ENCODE results near the gene ZBP1. TPM values are rescaled to one million over a fixed set of nuclear protein-coding genes. Genes with fewer than 3 reads are reported as not detected.

Gene ZBP1
- polyA plus RNA-seq, 1 of the 3 experiments (the other 2 are of a cell fraction) = not detected

DNA sequence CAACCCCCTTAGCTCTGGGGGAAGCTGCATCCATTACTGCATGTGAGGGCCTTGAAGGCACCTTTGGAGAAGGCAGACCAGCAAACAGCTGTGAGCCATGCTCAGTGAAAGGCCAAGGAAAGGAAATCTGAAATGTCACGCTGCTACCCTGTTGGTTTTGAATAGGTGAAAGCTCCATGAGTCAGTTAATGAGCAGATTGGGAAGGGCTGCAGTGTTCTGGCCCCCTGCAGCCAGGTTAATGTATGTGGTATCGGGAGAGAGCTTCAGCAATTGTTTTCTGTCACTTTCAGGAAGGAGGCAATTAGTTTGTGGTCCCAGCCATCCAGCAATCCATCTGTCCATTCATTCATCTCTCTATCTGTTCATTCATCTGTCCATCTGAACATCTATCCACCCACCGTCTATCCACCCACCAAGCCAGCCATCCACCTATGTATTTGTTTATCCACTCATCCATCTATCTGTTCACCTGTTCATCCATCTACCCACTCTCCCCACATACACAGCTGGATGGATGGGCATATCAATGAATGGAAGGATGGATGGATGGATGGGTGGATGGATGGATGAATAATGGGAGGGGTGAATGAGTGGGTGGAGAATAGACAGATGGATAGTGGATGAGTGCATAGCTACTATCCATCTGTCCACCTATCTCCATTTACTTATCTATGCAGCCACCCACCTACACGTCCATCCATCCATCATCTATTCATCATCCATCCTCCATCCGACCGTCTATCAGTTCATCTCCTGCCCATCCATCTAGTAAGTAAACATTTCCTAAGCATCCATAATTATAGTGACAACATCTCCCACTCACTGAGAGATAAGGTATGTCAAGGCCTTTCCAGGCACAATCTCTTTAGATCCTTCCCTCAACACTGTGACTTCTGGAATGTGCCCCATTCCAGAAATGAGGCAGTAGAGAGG, 43.3 kb downstream of the ZBP1 start:
- no peaks in the 10 kb centered on the region for H3K9me2 ChIP-seq
- ChIA-PET CTCF (interaction anchor here (0.8 to 2.0 kb wide), 6 partner anchors 10 to 633 kb away, joined by 3 to 6 read pairs (median 4); no protein-coding TSS in a partner anchor), POLR2A (no interaction called here)
- no peak overlapping the region for H3K4me3 ChIP-seq (ENCODE audit: low read depth in 2 of 2, low read length in 1 of 2)
- no peak for DNase-seq
- peaks cover 9% of the 10 kb centered on the region; the same call in 1 of the 2 replicates for H3K27me3 ChIP-seq (ENCODE audit: insufficient read depth)
- no peaks in the 10 kb centered on the region for H3K4me1 ChIP-seq (ENCODE audit: control insufficient read depth in 1 of 2, insufficient read depth in 2 of 2, low read depth in 1 of 2, low read length in 1 of 2)
- no peaks in the 10 kb centered on the region for H3F3A ChIP-seq (replicated peaks; ENCODE audit: insufficient read depth)
- no peaks in the 10 kb centered on the region for H3K9me3 ChIP-seq
- no peaks in the 10 kb centered on the region for H4K20me1 ChIP-seq (ENCODE audit: insufficient read depth)
- TF ChIP-seq CHD2 (IDR thresholded peaks at IDR 0.05; ENCODE audit: low read length, partially characterized antibody) (no peak), RFX5 (IDR thresholded peaks at IDR 0.05; ENCODE audit: low read length) (no peak)
- H3K79me2 ChIP-seq (ENCODE audit: insufficient read depth) = no peaks in the 10 kb centered on the region
- no peak overlapping the region for H2AFZ ChIP-seq (ENCODE audit: low read depth)
- H3K36me3 ChIP-seq (replicated peaks in 1 of 2; ENCODE audit: control insufficient read depth in 1 of 2, insufficient read depth in 2 of 2, low read length in 1 of 2) = no peaks in the 10 kb centered on the region
- H3K27ac ChIP-seq (ENCODE audit: low read depth in 2 of 2, low read length in 1 of 2) = no peak overlapping the region
- no peak overlapping the region for H3K4me2 ChIP-seq
- H3K9ac ChIP-seq = no peak overlapping the region
- WGBS (ENCODE audit: low lambda C conversion rate) = 23% methylated on average over 6 of the region's 6 CpGs

GRCh38 chr20:57576002-57576401, 44.2 kb downstream of the ZBP1 start:
- H3K9ac ChIP-seq = no peak overlapping the region
- H3K36me3 ChIP-seq (replicated peaks in 1 of 2; ENCODE audit: control insufficient read depth in 1 of 2, insufficient read depth in 2 of 2, low read length in 1 of 2) = no peaks in the 10 kb centered on the region
- ChIA-PET POLR2A (no interaction called here), CTCF (interaction anchor here (1.6 to 2.0 kb wide), 3 partner anchors 11 to 634 kb away, joined by 3 to 5 read pairs (median 5); no protein-coding TSS in a partner anchor)
- no peak for TF ChIP-seq EP300 (IDR thresholded peaks at IDR 0.05; ENCODE audit: borderline replicate concordance in 1 of 2, low read depth in 1 of 2, low read length in 1 of 2)
- H3F3A ChIP-seq (replicated peaks; ENCODE audit: insufficient read depth) = no peaks in the 10 kb centered on the region
- H4K20me1 ChIP-seq (ENCODE audit: insufficient read depth) = no peaks in the 10 kb centered on the region
- H3K27me3 ChIP-seq (ENCODE audit: insufficient read depth) = peaks cover 9% of the 10 kb centered on the region; the same call in 1 of the 2 replicates
- no peaks in the 10 kb centered on the region for H3K9me3 ChIP-seq
- H3K27ac ChIP-seq (ENCODE audit: low read depth in 2 of 2, low read length in 1 of 2) = no peak overlapping the region
- H3K4me1 ChIP-seq (ENCODE audit: control insufficient read depth in 1 of 2, insufficient read depth in 2 of 2, low read depth in 1 of 2, low read length in 1 of 2) = no peaks in the 10 kb centered on the region
- no peak overlapping the region for H3K4me2 ChIP-seq
- H2AFZ ChIP-seq (ENCODE audit: low read depth) = no peak overlapping the region
- WGBS (ENCODE audit: low lambda C conversion rate) = 17% methylated on average over 2 of the region's 2 CpGs
- DNase-seq = no peak
- no peaks in the 10 kb centered on the region for H3K79me2 ChIP-seq (ENCODE audit: insufficient read depth)
- H3K4me3 ChIP-seq (ENCODE audit: low read depth in 2 of 2, low read length in 1 of 2) = no peak overlapping the region
- H3K9me2 ChIP-seq = no peaks in the 10 kb centered on the region

- Histone ChIP-seq H2AFZ (ENCODE audit: low read depth) (no peak overlapping the region), H3K4me1 (ENCODE audit: control insufficient read depth in 1 of 2, insufficient read depth in 2 of 2, low read depth in 1 of 2, low read length in 1 of 2) (no peaks in the 10 kb centered on the region), H3F3A (replicated peaks; ENCODE audit: insufficient read depth) (no peaks in the 10 kb centered on the region), H3K9me2 (no peaks in the 10 kb centered on the region), H3K36me3 (replicated peaks in 1 of 2; ENCODE audit: control insufficient read depth in 1 of 2, insufficient read depth in 2 of 2, low read length in 1 of 2) (no peaks in the 10 kb centered on the region), H4K20me1 (ENCODE audit: insufficient read depth) (no peaks in the 10 kb centered on the region), H3K27me3 (ENCODE audit: insufficient read depth) (peaks cover 16% of the 10 kb centered on the region), H3K9me3 (no peaks in the 10 kb centered on the region), H3K9ac (no peak overlapping the region), H3K4me2 (no peak overlapping the region), H3K4me3 (ENCODE audit: low read depth in 2 of 2, low read length in 1 of 2) (no peak overlapping the region), H3K79me2 (ENCODE audit: insufficient read depth) (no peaks in the 10 kb centered on the region), H3K27ac (ENCODE audit: low read depth in 2 of 2, low read length in 1 of 2) (no peak overlapping the region)
- no peak for DNase-seq
- ChIA-PET POLR2A (no interaction called here), CTCF (interaction anchor here (0.8 to 1.6 kb wide), 3 partner anchors 12 to 193 kb away, joined by 3 to 6 read pairs (median 3); no protein-coding TSS in a partner anchor)
- TF ChIP-seq NRF1 (IDR thresholded peaks at IDR 0.05; ENCODE audit: low read depth, low read length) (no peak), ELF1 (IDR thresholded peaks at IDR 0.05) (no peak), FOSL2 (IDR thresholded peaks at IDR 0.05; ENCODE audit: borderline replicate concordance, low read depth) (no peak), MEF2A (IDR thresholded peaks at IDR 0.05; ENCODE audit: borderline replicate concordance, low read depth) (no peak), JUND (IDR thresholded peaks at IDR 0.05) (no peak), TEAD4 (IDR thresholded peaks at IDR 0.05; ENCODE audit: borderline replicate concordance, insufficient read depth) (no peak), GABPA (IDR thresholded peaks at IDR 0.05; ENCODE audit: low read depth) (no peak), POLR2AphosphoS5 (IDR thresholded peaks at IDR 0.05; ENCODE audit: low read depth, low read length) (no peak), TCF12 (IDR thresholded peaks at IDR 0.05) (no peak), FOXM1 (IDR thresholded peaks at IDR 0.05; ENCODE audit: low read depth) (no peak), MXI1 (IDR thresholded peaks at IDR 0.05; ENCODE audit: low read depth, low read length) (no peak), RXRA (IDR thresholded peaks at IDR 0.05; ENCODE audit: borderline replicate concordance, low read depth) (no peak), CHD2 (IDR thresholded peaks at IDR 0.05; ENCODE audit: low read length, partially characterized antibody) (no peak), RCOR1 (IDR thresholded peaks at IDR 0.05; ENCODE audit: low read length) (no peak)
- TF ChIP-seq, protein P1, sequence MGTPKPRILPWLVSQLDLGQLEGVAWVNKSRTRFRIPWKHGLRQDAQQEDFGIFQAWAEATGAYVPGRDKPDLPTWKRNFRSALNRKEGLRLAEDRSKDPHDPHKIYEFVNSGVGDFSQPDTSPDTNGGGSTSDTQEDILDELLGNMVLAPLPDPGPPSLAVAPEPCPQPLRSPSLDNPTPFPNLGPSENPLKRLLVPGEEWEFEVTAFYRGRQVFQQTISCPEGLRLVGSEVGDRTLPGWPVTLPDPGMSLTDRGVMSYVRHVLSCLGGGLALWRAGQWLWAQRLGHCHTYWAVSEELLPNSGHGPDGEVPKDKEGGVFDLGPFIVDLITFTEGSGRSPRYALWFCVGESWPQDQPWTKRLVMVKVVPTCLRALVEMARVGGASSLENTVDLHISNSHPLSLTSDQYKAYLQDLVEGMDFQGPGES (IDR thresholded peaks at IDR 0.05; ENCODE audit: low read depth, low read length) = no peak
- TF ChIP-seq, protein P2, sequence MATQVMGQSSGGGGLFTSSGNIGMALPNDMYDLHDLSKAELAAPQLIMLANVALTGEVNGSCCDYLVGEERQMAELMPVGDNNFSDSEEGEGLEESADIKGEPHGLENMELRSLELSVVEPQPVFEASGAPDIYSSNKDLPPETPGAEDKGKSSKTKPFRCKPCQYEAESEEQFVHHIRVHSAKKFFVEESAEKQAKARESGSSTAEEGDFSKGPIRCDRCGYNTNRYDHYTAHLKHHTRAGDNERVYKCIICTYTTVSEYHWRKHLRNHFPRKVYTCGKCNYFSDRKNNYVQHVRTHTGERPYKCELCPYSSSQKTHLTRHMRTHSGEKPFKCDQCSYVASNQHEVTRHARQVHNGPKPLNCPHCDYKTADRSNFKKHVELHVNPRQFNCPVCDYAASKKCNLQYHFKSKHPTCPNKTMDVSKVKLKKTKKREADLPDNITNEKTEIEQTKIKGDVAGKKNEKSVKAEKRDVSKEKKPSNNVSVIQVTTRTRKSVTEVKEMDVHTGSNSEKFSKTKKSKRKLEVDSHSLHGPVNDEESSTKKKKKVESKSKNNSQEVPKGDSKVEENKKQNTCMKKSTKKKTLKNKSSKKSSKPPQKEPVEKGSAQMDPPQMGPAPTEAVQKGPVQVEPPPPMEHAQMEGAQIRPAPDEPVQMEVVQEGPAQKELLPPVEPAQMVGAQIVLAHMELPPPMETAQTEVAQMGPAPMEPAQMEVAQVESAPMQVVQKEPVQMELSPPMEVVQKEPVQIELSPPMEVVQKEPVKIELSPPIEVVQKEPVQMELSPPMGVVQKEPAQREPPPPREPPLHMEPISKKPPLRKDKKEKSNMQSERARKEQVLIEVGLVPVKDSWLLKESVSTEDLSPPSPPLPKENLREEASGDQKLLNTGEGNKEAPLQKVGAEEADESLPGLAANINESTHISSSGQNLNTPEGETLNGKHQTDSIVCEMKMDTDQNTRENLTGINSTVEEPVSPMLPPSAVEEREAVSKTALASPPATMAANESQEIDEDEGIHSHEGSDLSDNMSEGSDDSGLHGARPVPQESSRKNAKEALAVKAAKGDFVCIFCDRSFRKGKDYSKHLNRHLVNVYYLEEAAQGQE (IDR thresholded peaks at IDR 0.05; ENCODE audit: low read depth, low read length) = no peak
Observed at GRCh38 chr20:57574954-57575353, 45.3 kb downstream of the ZBP1 start.
